HG02759 (cell line): ENCODE measurements around the gene NAV2.

Source experiments
- ATAC-seq: cut with Tn5 transposase; IDR thresholded peaks from one replicate; pipeline ENCODE4 v1.9.1; 2021; ENCODE audit warnings: mild to moderate bottlenecking, moderate library complexity; ENCODE audit not compliant: unreplicated experiment

NAV2 gene

GRCh38 chr11:19853016-19853415, 140.4 kb downstream of the NAV2 start:
- no peak for ATAC-seq

DNA sequence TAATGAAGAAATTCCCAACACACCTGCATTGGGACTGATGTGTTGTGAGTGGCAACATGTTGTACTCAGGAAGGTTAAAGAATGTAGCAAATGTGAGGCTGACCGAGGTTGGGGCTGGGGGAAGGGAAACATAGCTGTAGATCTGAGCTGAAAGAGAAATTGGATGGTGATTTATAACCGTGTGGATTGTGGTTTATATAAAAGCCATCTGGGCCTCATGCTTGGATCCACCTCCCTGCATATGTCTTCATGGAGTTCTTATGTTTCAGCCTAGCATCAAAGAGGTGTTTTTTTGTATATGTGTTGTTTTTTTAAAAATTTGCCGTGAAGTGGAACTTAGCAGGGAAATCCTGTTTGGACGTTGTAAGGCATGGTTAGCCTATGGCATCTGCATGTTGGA, 141.3 kb downstream of the NAV2 start:
- ATAC-seq, result no peak

- ATAC-seq, result no peak
Measured at GRCh38 chr11:19861171-19861570, 148.5 kb downstream of the NAV2 start.

- no peak for ATAC-seq
Measured at GRCh38 chr11:19862091-19862490, 149.5 kb downstream of the NAV2 start.

DNA sequence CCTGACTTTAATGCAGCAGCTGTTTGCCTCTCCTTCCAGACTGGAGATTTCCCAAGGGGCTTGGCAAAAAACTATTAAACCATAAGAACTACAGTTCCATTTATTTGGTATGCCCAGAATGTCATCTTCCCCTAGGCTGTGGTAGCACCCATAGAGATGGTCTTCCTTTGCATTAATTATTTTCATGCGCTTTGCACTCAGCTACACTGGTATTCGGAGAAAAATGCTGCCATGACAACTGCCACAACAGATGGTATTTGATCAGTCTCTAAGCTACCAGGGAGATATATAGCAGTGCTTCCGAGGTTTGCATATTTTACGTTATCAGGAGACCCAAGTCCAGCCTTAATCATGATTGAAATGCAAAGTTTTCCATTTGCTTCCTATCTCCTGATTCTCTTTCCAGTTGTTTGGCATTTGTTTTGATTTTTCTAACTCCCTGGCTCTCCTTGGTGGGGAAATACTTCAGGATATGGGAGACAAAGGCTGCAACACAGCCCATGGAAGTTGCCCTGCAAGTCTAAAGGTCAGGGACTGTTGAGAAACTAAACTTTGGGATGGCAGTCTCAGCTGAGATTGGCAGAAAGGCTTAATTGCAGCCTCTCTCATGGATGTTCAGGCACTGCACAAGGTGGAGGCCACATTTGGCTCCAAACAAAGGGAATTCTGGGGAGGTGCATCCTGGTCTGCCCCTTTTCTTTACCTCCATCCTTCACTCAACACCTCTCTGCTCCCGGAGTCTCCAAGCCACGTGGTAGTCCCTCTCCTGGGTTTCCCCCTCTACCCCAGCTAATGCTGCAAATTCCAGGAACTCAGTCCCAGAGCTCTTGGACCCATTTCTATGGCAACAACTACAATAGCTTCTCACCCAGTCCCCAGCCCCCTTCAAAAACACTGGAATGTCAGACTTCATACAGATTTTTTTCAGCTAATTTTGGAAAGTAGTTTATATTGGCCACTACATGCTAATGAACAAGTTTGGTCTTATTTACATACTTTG, 151.8 kb downstream of the NAV2 start:
- no peak for ATAC-seq

DNA sequence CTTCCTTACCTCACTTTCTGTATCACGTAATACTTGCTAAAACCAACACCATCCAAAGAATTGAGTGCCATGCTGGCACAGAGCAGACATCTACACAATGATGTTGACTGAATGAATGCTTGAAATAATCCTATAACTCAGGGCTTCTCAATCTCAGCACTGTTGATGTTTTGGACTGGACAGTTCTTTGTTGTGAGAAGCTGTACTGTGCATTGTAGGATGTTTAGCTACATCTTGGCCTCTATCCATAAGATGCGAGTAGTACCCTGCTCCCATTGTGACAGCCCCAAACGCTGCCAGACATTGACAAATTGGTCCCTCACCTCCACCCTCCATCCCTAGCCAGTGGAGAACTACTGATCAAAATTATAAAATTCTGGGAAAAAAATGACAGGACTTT, 153.4 kb downstream of the NAV2 start:
- ATAC-seq, result no peak

GRCh38 chr11:19866521-19866920, 153.9 kb downstream of the NAV2 start:
- ATAC-seq, result no peak

- no peak for ATAC-seq
Measured at GRCh38 chr11:19867064-19867463, 154.4 kb downstream of the NAV2 start.

DNA sequence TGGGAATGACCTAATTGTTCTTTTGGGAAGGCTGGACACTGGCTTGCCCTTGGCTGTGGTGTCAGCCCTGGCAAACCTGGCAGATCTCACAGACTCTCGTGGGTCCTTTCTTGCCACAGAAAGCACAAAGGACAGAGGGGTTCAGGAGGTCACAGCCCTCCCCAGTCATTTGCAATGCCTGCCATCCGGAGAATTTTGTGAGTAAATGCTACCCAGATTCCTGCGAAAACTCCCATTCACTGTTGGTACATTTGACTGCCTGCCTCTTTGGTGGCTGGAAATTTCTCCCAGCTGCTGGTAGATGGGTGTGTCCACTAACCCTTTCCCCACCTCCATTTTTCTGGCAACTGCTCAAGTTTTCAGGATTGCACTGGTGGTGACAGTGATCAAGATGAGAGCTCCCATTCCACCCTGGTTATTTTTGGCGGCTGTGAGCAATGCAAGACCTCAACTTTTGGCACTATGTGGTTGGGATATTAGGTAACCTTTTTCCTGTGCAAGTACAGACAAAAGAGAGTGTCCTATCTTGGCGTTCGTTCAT, 155.7 kb downstream of the NAV2 start:
- ATAC-seq, result no peak

GRCh38 chr11:19868871-19869270, 156.2 kb downstream of the NAV2 start:
- no peak for ATAC-seq

DNA sequence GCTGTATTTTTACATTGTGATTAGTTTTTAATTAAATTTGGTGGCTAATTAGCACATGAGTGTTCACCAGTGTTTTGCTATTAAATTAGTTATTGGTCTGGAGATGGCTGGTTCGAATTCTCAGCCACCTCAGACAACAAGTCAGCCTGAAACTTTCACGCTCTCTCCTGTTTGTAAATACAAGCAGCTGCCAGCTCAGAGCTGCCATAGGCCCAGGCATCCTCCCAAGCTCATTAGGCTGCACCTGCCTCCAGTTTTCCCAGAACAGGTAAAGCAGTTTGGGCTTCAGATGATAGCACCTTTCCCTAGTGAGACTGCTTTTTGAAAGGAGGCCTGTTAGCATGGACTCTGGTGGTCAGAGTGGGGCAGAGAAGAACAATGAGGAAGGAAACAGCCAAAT, 156.8 kb downstream of the NAV2 start:
- ATAC-seq, result no peak

GRCh38 chr11:19869946-19870589, 157.4 kb downstream of the NAV2 start:
- no peak for ATAC-seq

DNA sequence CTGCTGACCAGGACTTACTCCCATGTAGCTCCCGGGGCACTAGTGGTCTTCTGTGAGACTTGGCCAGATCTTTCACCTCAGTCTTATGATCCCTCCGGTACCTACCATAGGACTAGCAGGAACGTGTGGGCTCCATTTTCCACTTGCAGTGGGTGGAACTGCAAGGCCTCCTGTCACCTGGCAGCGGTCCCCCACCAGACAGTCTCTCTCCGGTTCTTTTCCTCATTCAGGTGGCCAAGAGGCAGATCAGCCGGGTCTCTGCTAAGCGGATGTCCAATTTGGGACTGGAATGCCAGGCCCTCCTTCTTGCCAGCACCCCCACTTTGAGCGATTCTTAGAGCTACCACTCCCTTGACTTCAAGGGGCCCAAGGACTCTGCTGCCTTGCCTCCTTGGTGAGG, 158.9 kb downstream of the NAV2 start:
- ATAC-seq, result no peak

- ATAC-seq, result no peak
Measured at GRCh38 chr11:19872512-19873145, 160.0 kb downstream of the NAV2 start.

- no peak for ATAC-seq
Measured at GRCh38 chr11:19873730-19874129, 161.1 kb downstream of the NAV2 start.

DNA sequence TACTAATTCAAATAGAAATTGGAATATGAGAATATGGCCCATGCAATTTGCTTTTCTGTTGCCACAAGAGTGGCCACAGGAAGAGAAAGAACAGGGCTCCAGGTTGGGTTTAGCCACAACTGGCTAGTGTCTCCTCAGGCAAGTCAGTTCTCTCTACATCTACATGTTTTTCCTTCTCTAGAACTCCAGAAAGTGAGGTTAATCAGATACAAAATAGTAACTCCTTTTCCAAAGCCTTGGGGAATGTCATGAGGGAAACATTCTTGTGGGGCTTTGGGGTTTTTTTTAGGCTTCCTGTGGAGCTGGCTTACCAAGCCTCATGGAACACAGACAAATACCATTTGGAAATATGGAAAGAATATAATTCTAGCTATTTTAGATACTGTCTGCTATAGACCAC, 161.6 kb downstream of the NAV2 start:
- ATAC-seq, result no peak

GRCh38 chr11:19876750-19877149, 164.1 kb downstream of the NAV2 start:
- ATAC-seq, result no peak

GRCh38 chr11:19878520-19878919, 165.9 kb downstream of the NAV2 start:
- ATAC-seq, result no peak

DNA sequence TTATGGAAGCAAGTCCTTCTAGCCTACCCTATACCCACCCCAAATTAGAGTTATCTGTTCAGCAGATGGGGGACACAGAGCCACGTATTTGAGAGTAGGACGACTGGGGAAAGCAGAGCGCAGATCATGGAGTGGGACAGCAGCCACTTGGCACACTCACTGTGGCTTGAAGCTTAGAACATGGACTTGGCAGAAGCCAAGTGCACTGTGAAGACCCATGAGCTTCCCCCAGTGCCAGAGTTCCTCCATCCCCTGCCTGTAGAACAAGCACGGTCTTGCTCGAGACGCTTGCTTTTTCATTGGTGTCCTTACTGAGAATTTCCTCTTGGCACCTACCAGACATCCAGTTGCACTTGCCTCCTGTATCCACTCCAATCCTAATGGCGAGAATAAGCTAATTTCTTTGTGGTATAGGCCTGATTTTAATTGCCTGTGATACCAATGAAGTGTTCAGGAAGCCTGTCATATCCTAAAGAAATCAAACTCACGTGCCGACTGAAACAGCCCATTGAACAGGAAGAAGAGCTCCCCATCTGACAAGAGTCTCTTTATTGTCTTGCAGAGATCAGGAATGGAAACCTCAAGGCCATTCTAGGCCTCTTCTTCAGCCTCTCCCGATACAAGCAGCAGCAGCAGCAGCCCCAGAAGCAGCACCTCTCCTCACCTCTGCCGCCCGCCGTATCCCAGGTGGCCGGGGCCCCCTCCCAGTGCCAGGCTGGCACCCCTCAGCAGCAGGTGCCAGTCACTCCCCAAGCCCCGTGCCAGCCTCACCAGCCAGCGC, 166.9 kb downstream of the NAV2 start:
- no peak for ATAC-seq

DNA sequence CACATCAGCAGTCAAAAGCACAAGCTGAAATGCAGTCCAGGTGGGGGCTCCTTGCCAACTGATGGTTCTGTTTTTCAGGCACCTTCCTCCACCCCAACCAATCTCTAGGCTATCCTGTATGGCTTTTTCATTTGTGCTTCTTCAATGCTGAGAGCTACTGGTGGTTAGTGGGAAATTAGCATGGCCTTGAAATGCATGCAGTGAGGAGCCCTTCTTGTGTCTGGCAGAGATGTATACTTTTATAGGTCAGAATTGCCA, 167.4 kb downstream of the NAV2 start:
- no peak for ATAC-seq

- no peak for ATAC-seq
Measured at GRCh38 chr11:19881177-19881576, 168.5 kb downstream of the NAV2 start.
